Body of pancreas (tissue), 4 donors: ENCODE measurements around the gene CTSF.

Experiments
- CTCF ChIP-seq, 7 experiments: fragments of 450-650 bp in 4 of 7; fragments of 200-600 bp in 3 of 7; sonication (generic) in 3 of 7; IDR thresholded peaks; one replicate each; pipeline ENCODE4 v1.5.1; 2016 to 2019; ENCODE audit warnings: antibody characterized with exemption in 7 of 7
- POLR2A ChIP-seq, 3 donors: fragments of 450-650 bp; IDR thresholded peaks; one replicate each; pipeline ENCODE4 v1.6.1; 2016; ENCODE audit warnings: antibody characterized with exemption in 3 of 3, mild to moderate bottlenecking in 2 of 3

DNA sequence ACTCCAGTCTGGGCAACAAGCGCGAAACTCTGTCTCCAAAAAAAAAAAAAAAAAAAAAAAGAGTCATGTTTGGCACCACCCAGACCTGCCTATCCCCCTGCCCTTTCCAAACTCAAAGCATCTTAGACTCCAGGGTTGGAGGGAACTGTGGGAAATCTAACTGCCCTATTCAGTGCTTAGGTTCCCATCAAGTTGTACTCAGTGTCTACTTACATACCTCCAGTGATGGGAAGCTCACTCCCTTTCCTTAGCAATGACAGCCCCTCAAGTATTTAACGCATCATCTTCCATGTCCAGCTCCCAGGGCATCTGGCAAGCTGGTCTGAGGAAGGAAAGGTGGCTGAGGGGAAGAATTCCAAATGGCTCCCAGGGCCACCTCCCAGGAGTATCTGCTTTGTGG lies 18.7 kb downstream of the CTSF start:
- TF ChIP-seq CTCF (IDR thresholded peaks at IDR 0.05) (no peak), POLR2A (IDR thresholded peaks at IDR 0.05) (no peak)
